Measurements from ENCODE around the gene VEZT. TPM values are rescaled to one million over a fixed set of nuclear protein-coding genes. Genes with fewer than 3 reads are reported as not detected.

VEZT gene
- total RNA-seq, 4 donors from 2014 or later, result 101 to 186 (median 160) TPM

GRCh38 chr12:95325501-95325900 lies 107.9 kb downstream of the VEZT start:
- TF ChIP-seq POLR2A (IDR thresholded peaks at IDR 0.05) (no peak), CTCF (IDR thresholded peaks at IDR 0.05) (no peak)
- Histone ChIP-seq H3K36me3 (no peaks in the 10 kb centered on the region), H3K4me1 (no peaks in the 10 kb centered on the region), H3K27me3 (no peaks in the 10 kb centered on the region), H3K9me3 (no peaks in the 10 kb centered on the region), H3K4me3 (replicated peaks in 1 of 3) (no peak overlapping the region), H3K27ac (no peak overlapping the region)
- WGBS, 2 donors, result 95 to 96% methylated on average over 4 of the region's 4 CpGs
- DNase-seq, result no peak
- intact Hi-C loops (cut with DNase I), result no loop called here

GRCh38 chr12:95326445-95326844 lies 108.8 kb downstream of the VEZT start:
- TF ChIP-seq CTCF (IDR thresholded peaks at IDR 0.05) (no peak), POLR2A (IDR thresholded peaks at IDR 0.05) (no peak)
- Histone ChIP-seq H3K36me3 (no peaks in the 10 kb centered on the region), H3K9me3 (no peaks in the 10 kb centered on the region), H3K27me3 (no peaks in the 10 kb centered on the region), H3K4me1 (no peaks in the 10 kb centered on the region), H3K27ac (no peak overlapping the region), H3K4me3 (replicated peaks in 1 of 3) (no peak overlapping the region)
- WGBS, 2 donors, result 70 to 73% methylated on average over 1 of the region's 1 CpG
- DNase-seq, result no peak
- intact Hi-C loops (cut with DNase I), result no loop called here

- Histone ChIP-seq H3K9me3 (no peaks in the 10 kb centered on the region), H3K4me1 (no peaks in the 10 kb centered on the region), H3K27me3 (no peaks in the 10 kb centered on the region), H3K36me3 (no peaks in the 10 kb centered on the region), H3K27ac (no peak overlapping the region), H3K4me3 (replicated peaks in 1 of 3) (no peak overlapping the region)
- intact Hi-C loops (cut with DNase I), result no loop called here
- WGBS, 2 donors, result 82 to 90% methylated on average over 5 of the region's 5 CpGs
- DNase-seq, result no peak
- TF ChIP-seq POLR2A (IDR thresholded peaks at IDR 0.05) (no peak), CTCF (IDR thresholded peaks at IDR 0.05) (no peak)
These were observed 109.2 kb downstream of the VEZT start for GRCh38 chr12:95326855-95327254.

- no peak for DNase-seq
- Histone ChIP-seq H3K4me3 (replicated peaks in 1 of 3) (no peak overlapping the region), H3K27ac (no peak overlapping the region), H3K36me3 (no peaks in the 10 kb centered on the region), H3K27me3 (no peaks in the 10 kb centered on the region), H3K4me1 (no peaks in the 10 kb centered on the region), H3K9me3 (no peaks in the 10 kb centered on the region)
- intact Hi-C loops (cut with DNase I), result no loop called here
- TF ChIP-seq POLR2A (IDR thresholded peaks at IDR 0.05), result no peak
- no peak for TF ChIP-seq CTCF (IDR thresholded peaks at IDR 0.05)
These were observed 111.1 kb downstream of the VEZT start for GRCh38 chr12:95328708-95329107.

- Histone ChIP-seq H3K4me3 (replicated peaks in 1 of 3) (no peak overlapping the region), H3K36me3 (no peaks in the 10 kb centered on the region), H3K4me1 (peaks cover 7 to 14% of the 10 kb centered on the region in 2 donors), H3K9me3 (no peaks in the 10 kb centered on the region), H3K27me3 (no peaks in the 10 kb centered on the region), H3K27ac (peak overlapping the region in 2 of 3 donors; percentile 63 to 73)
- intact Hi-C loops (cut with DNase I), result loop anchor here (2.0 to 10.0 kb wide), 3 partner anchors 199 to 794 kb away; no protein-coding TSS in a partner anchor
- WGBS, 2 donors, result 65% methylated on average over 4 of the region's 4 CpGs
- no peak for DNase-seq
- TF ChIP-seq POLR2A (IDR thresholded peaks at IDR 0.05) (no peak), CTCF (IDR thresholded peaks at IDR 0.05) (no peak)
These were observed 118.3 kb downstream of the VEZT start for GRCh38 chr12:95335948-95336347.

All from thyroid gland (tissue), 4 donors.